Effector memory CD4-positive, alpha-beta T cell (primary cell): Measurements from ENCODE around the gene CADM1.

ENCODE experiments used
- DNase-seq, 3 donors: peaks; one replicate each; pipeline ENCODE4 v3.0.0-alpha.2; 2020
- H3K27ac ChIP-seq: 2 replicates; pipeline ENCODE4 v1.7.0; 2013; ENCODE audit warnings: mild to moderate bottlenecking, low read length, moderate library complexity; ENCODE audit not compliant: insufficient read depth, poor library complexity, severe bottlenecking
- H3K27me3 ChIP-seq: replicated peaks from 2 replicates; pipeline ENCODE4 v1.7.0; 2013; ENCODE audit warnings: mild to moderate bottlenecking, low read length; ENCODE audit not compliant: insufficient read depth, control insufficient read depth, poor library complexity, severe bottlenecking
- H3K36me3 ChIP-seq: 2 replicates; pipeline ENCODE4 v1.7.0; 2013; ENCODE audit warnings: mild to moderate bottlenecking, low read length, moderate library complexity; ENCODE audit not compliant: control insufficient read depth, insufficient read depth
- H3K4me1 ChIP-seq: 2 replicates; pipeline ENCODE4 v1.7.0; 2013; ENCODE audit warnings: low read length, mild to moderate bottlenecking; ENCODE audit not compliant: control insufficient read depth, insufficient read depth, poor library complexity, severe bottlenecking
- H3K4me3 ChIP-seq: 2 replicates; pipeline ENCODE4 v1.7.0; 2013; ENCODE audit warnings: low read length, low read depth, mild to moderate bottlenecking; ENCODE audit not compliant: insufficient read depth, poor library complexity, severe bottlenecking
- H3K9me3 ChIP-seq: 2 replicates; pipeline ENCODE4 v1.7.0; 2013; ENCODE audit warnings: mild to moderate bottlenecking, low read length, moderate library complexity; ENCODE audit not compliant: control insufficient read depth

Gene CADM1

GRCh38 chr11:115247361-115247760 is 256.9 kb downstream of the CADM1 start:
- Histone ChIP-seq H3K27me3 (no peaks in the 10 kb centered on the region), H3K36me3 (no peaks in the 10 kb centered on the region), H3K4me1 (no peaks in the 10 kb centered on the region), H3K27ac (no peak overlapping the region), H3K4me3 (no peak overlapping the region), H3K9me3 (no peaks in the 10 kb centered on the region)
- DNase-seq: no peak

GRCh38 chr11:115244758-115245157 is 259.5 kb downstream of the CADM1 start:
- no peaks in the 10 kb centered on the region for H3K27me3 ChIP-seq
- H3K4me1 ChIP-seq: no peaks in the 10 kb centered on the region
- no peaks in the 10 kb centered on the region for H3K9me3 ChIP-seq
- no peaks in the 10 kb centered on the region for H3K36me3 ChIP-seq
- H3K4me3 ChIP-seq: no peak overlapping the region
- no peak for DNase-seq
- H3K27ac ChIP-seq: no peak overlapping the region

- H3K9me3 ChIP-seq: no peaks in the 10 kb centered on the region
- no peaks in the 10 kb centered on the region for H3K36me3 ChIP-seq
- DNase-seq: no peak
- no peaks in the 10 kb centered on the region for H3K27me3 ChIP-seq
- no peaks in the 10 kb centered on the region for H3K4me1 ChIP-seq
- no peak overlapping the region for H3K27ac ChIP-seq
- no peak overlapping the region for H3K4me3 ChIP-seq
These were observed 259.9 kb downstream of the CADM1 start for GRCh38 chr11:115244296-115244695.

GRCh38 chr11:115242982-115243381 is 261.2 kb downstream of the CADM1 start:
- no peak for DNase-seq
- Histone ChIP-seq H3K4me3 (no peak overlapping the region), H3K36me3 (no peaks in the 10 kb centered on the region), H3K4me1 (no peaks in the 10 kb centered on the region), H3K27ac (no peak overlapping the region), H3K27me3 (no peaks in the 10 kb centered on the region), H3K9me3 (no peaks in the 10 kb centered on the region)

- no peak overlapping the region for H3K27ac ChIP-seq
- no peaks in the 10 kb centered on the region for H3K36me3 ChIP-seq
- no peak for DNase-seq
- H3K9me3 ChIP-seq: no peaks in the 10 kb centered on the region
- no peaks in the 10 kb centered on the region for H3K4me1 ChIP-seq
- no peaks in the 10 kb centered on the region for H3K27me3 ChIP-seq
- no peak overlapping the region for H3K4me3 ChIP-seq
These were observed 262.3 kb downstream of the CADM1 start for GRCh38 chr11:115241899-115242298.

- Histone ChIP-seq H3K27me3 (no peaks in the 10 kb centered on the region), H3K9me3 (no peaks in the 10 kb centered on the region), H3K4me3 (no peak overlapping the region), H3K27ac (no peak overlapping the region), H3K36me3 (no peaks in the 10 kb centered on the region), H3K4me1 (no peaks in the 10 kb centered on the region)
- DNase-seq: no peak
These were observed 265.4 kb downstream of the CADM1 start for GRCh38 chr11:115238791-115239190.

GRCh38 chr11:115238086-115238485 is 266.1 kb downstream of the CADM1 start:
- no peaks in the 10 kb centered on the region for H3K36me3 ChIP-seq
- DNase-seq: no peak
- no peak overlapping the region for H3K27ac ChIP-seq
- no peak overlapping the region for H3K4me3 ChIP-seq
- no peaks in the 10 kb centered on the region for H3K9me3 ChIP-seq
- no peaks in the 10 kb centered on the region for H3K27me3 ChIP-seq
- no peaks in the 10 kb centered on the region for H3K4me1 ChIP-seq

GRCh38 chr11:115237578-115237977 is 266.6 kb downstream of the CADM1 start:
- DNase-seq: no peak
- H3K27me3 ChIP-seq: no peaks in the 10 kb centered on the region
- H3K4me1 ChIP-seq: no peaks in the 10 kb centered on the region
- no peaks in the 10 kb centered on the region for H3K9me3 ChIP-seq
- no peak overlapping the region for H3K4me3 ChIP-seq
- H3K27ac ChIP-seq: no peak overlapping the region
- H3K36me3 ChIP-seq: no peaks in the 10 kb centered on the region

GRCh38 chr11:115234794-115235193 is 269.4 kb downstream of the CADM1 start:
- H3K4me3 ChIP-seq: no peak overlapping the region
- H3K27me3 ChIP-seq: no peaks in the 10 kb centered on the region
- H3K9me3 ChIP-seq: no peaks in the 10 kb centered on the region
- H3K36me3 ChIP-seq: no peaks in the 10 kb centered on the region
- H3K27ac ChIP-seq: no peak overlapping the region
- H3K4me1 ChIP-seq: no peaks in the 10 kb centered on the region
- no peak for DNase-seq

GRCh38 chr11:115226556-115226955 is 277.7 kb downstream of the CADM1 start:
- Histone ChIP-seq H3K36me3 (no peaks in the 10 kb centered on the region), H3K9me3 (no peaks in the 10 kb centered on the region), H3K4me3 (no peak overlapping the region), H3K4me1 (no peaks in the 10 kb centered on the region), H3K27me3 (no peaks in the 10 kb centered on the region), H3K27ac (no peak overlapping the region)
- no peak for DNase-seq

GRCh38 chr11:115224551-115224950 is 279.7 kb downstream of the CADM1 start:
- H3K4me3 ChIP-seq: no peak overlapping the region
- H3K36me3 ChIP-seq: no peaks in the 10 kb centered on the region
- H3K27ac ChIP-seq: no peak overlapping the region
- H3K4me1 ChIP-seq: no peaks in the 10 kb centered on the region
- no peaks in the 10 kb centered on the region for H3K27me3 ChIP-seq
- H3K9me3 ChIP-seq: no peaks in the 10 kb centered on the region
- no peak for DNase-seq
